ENCODE results near the gene CR2. TPM values are rescaled to one million over a fixed set of nuclear protein-coding genes. Genes with fewer than 3 reads are reported as not detected.
"Not testable (repeated sequence)": the region's sequence is repeated elsewhere in the genome, so short reads cannot be mapped to it uniquely, and the experiment has no call there.

CR2 gene
- total RNA-seq, 1 donor from 2014 or later: not detected

- DNase-seq (ENCODE audit: extremely low spot score, unreplicated experiment): no peak
- TF ChIP-seq, protein P1, sequence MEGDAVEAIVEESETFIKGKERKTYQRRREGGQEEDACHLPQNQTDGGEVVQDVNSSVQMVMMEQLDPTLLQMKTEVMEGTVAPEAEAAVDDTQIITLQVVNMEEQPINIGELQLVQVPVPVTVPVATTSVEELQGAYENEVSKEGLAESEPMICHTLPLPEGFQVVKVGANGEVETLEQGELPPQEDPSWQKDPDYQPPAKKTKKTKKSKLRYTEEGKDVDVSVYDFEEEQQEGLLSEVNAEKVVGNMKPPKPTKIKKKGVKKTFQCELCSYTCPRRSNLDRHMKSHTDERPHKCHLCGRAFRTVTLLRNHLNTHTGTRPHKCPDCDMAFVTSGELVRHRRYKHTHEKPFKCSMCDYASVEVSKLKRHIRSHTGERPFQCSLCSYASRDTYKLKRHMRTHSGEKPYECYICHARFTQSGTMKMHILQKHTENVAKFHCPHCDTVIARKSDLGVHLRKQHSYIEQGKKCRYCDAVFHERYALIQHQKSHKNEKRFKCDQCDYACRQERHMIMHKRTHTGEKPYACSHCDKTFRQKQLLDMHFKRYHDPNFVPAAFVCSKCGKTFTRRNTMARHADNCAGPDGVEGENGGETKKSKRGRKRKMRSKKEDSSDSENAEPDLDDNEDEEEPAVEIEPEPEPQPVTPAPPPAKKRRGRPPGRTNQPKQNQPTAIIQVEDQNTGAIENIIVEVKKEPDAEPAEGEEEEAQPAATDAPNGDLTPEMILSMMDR (conservative IDR thresholded peaks at IDR 0.05): no peak
- Mint-ChIP-seq H3K4me1 (ENCODE audit: unreplicated experiment) (no peaks in the 10 kb centered on the region), H3K27ac (no peak overlapping the region), H3K4me3 (no peak overlapping the region), H3K27me3 (peaks cover 41% of the 10 kb centered on the region), H3K9me3 (peaks cover 5% of the 10 kb centered on the region), H3K36me3 (no peaks in the 10 kb centered on the region)
These were observed 39.1 kb downstream of the CR2 start for GRCh38 chr1:207493212-207493611.

DNA sequence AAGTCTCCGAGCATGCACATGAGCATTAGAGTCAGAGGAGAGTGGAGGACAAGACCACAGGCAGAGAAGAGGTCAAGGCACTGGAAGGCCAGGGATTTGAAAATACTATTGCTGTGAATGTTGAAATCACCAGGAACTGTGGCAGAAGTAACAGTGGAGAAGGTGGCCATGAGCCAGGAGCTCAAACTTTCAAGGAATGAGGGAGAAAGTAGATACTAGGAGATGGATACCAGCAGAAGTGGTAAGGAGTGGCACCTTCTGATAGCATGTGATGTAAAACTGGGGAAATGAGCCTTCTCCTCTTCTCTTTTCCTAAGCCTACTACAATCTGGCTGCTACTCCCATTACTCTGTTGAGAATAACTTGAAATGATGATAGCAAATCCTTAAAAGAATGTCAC lies 40.0 kb downstream of the CR2 start:
- Mint-ChIP-seq H3K27ac (no peak overlapping the region), H3K4me1 (ENCODE audit: unreplicated experiment) (no peaks in the 10 kb centered on the region), H3K27me3 (peaks cover 49% of the 10 kb centered on the region), H3K4me3 (no peak overlapping the region), H3K9me3 (peaks cover 5% of the 10 kb centered on the region), H3K36me3 (no peaks in the 10 kb centered on the region)
- TF ChIP-seq, protein P1 (conservative IDR thresholded peaks at IDR 0.05): no peak
- no peak for DNase-seq (ENCODE audit: extremely low spot score, unreplicated experiment)

GRCh38 chr1:207495281-207495680 lies 41.2 kb downstream of the CR2 start:
- TF ChIP-seq, protein P1 (conservative IDR thresholded peaks at IDR 0.05): peak; percentile 27
- peak overlapping the region; percentile 82 for H3K4me3 Mint-ChIP-seq
- H3K27me3 Mint-ChIP-seq: peaks cover 49% of the 10 kb centered on the region

GRCh38 chr1:207495801-207496792 lies 42.0 kb downstream of the CR2 start, which contains the start of gene CR1:
Gene CR1, plus strand, starts transcription at chr1:207496157. Its CDS starts 111 bp downstream, at chr1:207496268.
- DNase-seq (ENCODE audit: extremely low spot score, unreplicated experiment): peak; percentile 71
- H3K36me3 Mint-ChIP-seq: no peaks in the 10 kb centered on the region
- no peaks in the 10 kb centered on the region for H3K4me1 Mint-ChIP-seq (ENCODE audit: unreplicated experiment)
- TF ChIP-seq, protein P1 (conservative IDR thresholded peaks at IDR 0.05): no peak
- H3K27ac Mint-ChIP-seq: peak within 1 kb of the TSS; percentile 8
- peaks cover 50% of the 10 kb centered on the region for H3K27me3 Mint-ChIP-seq
- H3K4me3 Mint-ChIP-seq: peak within 1 kb of the TSS; percentile 82
- H3K9me3 Mint-ChIP-seq: peaks cover 5% of the 10 kb centered on the region

More at GRCh38 chr1:207495281-207495680, 41.2 kb downstream of the CR2 start:
- DNase-seq (ENCODE audit: extremely low spot score, unreplicated experiment); H3K4me1 Mint-ChIP-seq (ENCODE audit: unreplicated experiment); H3K36me3 Mint-ChIP-seq; H3K9me3 Mint-ChIP-seq: not testable (repeated sequence)
- peak overlapping the region; percentile 8 for H3K27ac Mint-ChIP-seq

GRCh38 chr1:207497941-207498340 lies 43.8 kb downstream of the CR2 start:
- TF ChIP-seq, protein P1 (conservative IDR thresholded peaks at IDR 0.05): no peak
- Mint-ChIP-seq H3K4me3 (no peak overlapping the region), H3K4me1 (ENCODE audit: unreplicated experiment) (no peaks in the 10 kb centered on the region), H3K9me3 (peaks cover 5% of the 10 kb centered on the region), H3K27ac (no peak overlapping the region), H3K27me3 (peaks cover 68% of the 10 kb centered on the region), H3K36me3 (no peaks in the 10 kb centered on the region)
- no peak for DNase-seq (ENCODE audit: extremely low spot score, unreplicated experiment)
